ENCODE results near the gene MIB1.

The MIB1 gene

GRCh38 chr18:21820033-21820810, 79.6 kb downstream of the MIB1 start:
- peaks cover 0 to 42% (median 14%) of the 10 kb centered on the region in 3 donors for H3K36me3 ChIP-seq
- H3K4me3 ChIP-seq: no peak overlapping the region
- no peak for DNase-seq
- H3K27ac ChIP-seq: no peak overlapping the region
- peak; percentile 58 to 66 for TF ChIP-seq CTCF (IDR thresholded peaks at IDR 0.05)
- H3K4me1 ChIP-seq: no peaks in the 10 kb centered on the region
- H3K27me3 ChIP-seq: no peaks in the 10 kb centered on the region
- intact Hi-C loops (cut with DNase I; ENCODE audit: low total_unique reads): no loop called here
- H3K9me3 ChIP-seq: no peaks in the 10 kb centered on the region

- H3K9me3 ChIP-seq: no peaks in the 10 kb centered on the region
- no peaks in the 10 kb centered on the region for H3K27me3 ChIP-seq
- intact Hi-C loops (cut with DNase I; ENCODE audit: low total_unique reads): no loop called here
- H3K4me3 ChIP-seq: no peak overlapping the region
- peaks cover 0 to 4% (median 1%) of the 10 kb centered on the region in 4 donors for H3K4me1 ChIP-seq
- TF ChIP-seq CTCF (IDR thresholded peaks at IDR 0.05): no peak
- no peak overlapping the region for H3K27ac ChIP-seq
- no peak for DNase-seq
- peaks cover 0 to 42% (median 14%) of the 10 kb centered on the region in 3 donors for H3K36me3 ChIP-seq
Observed at GRCh38 chr18:21820811-21821143, 80.2 kb downstream of the MIB1 start.

- Histone ChIP-seq H3K36me3 (peaks cover 0 to 21% (median 5%) of the 10 kb centered on the region in 3 donors), H3K27me3 (no peaks in the 10 kb centered on the region), H3K4me3 (no peak overlapping the region), H3K9me3 (no peaks in the 10 kb centered on the region), H3K27ac (no peak overlapping the region), H3K4me1 (peaks cover 0 to 32% (median 12%) of the 10 kb centered on the region in 4 donors)
- TF ChIP-seq CTCF (IDR thresholded peaks at IDR 0.05): no peak
- intact Hi-C loops (cut with DNase I; ENCODE audit: low total_unique reads): no loop called here
- no peak for DNase-seq
Observed at GRCh38 chr18:21823848-21824247, 83.3 kb downstream of the MIB1 start.

GRCh38 chr18:21826196-21826595, 85.6 kb downstream of the MIB1 start:
- Histone ChIP-seq H3K27ac (peak overlapping the region; percentile 36 to 59), H3K9me3 (no peaks in the 10 kb centered on the region), H3K27me3 (no peaks in the 10 kb centered on the region), H3K4me1 (peaks cover 0 to 42% (median 12%) of the 10 kb centered on the region in 4 donors), H3K36me3 (peaks cover 0 to 7% (median 0%) of the 10 kb centered on the region in 3 donors), H3K4me3 (no peak overlapping the region)
- intact Hi-C loops (cut with DNase I; ENCODE audit: low total_unique reads): no loop called here
- no peak for TF ChIP-seq CTCF (IDR thresholded peaks at IDR 0.05)
- no peak for DNase-seq

- peaks cover 0 to 6% (median 0%) of the 10 kb centered on the region in 3 donors for H3K36me3 ChIP-seq
- DNase-seq: no peak
- peak overlapping the region; percentile 36 to 59 for H3K27ac ChIP-seq
- H3K4me1 ChIP-seq: peaks cover 0 to 43% (median 12%) of the 10 kb centered on the region in 4 donors
- H3K9me3 ChIP-seq: no peaks in the 10 kb centered on the region
- intact Hi-C loops (cut with DNase I; ENCODE audit: low total_unique reads): no loop called here
- TF ChIP-seq CTCF (IDR thresholded peaks at IDR 0.05): no peak
- no peak overlapping the region for H3K4me3 ChIP-seq
- no peaks in the 10 kb centered on the region for H3K27me3 ChIP-seq
Observed at GRCh38 chr18:21826641-21827302, 86.2 kb downstream of the MIB1 start.
